Nephron (organoid): ENCODE results near the gene ANKRD13B.
A peak's percentile ranks its signal among the peaks of the same experiment; 100 is the strongest.

Experiments
- H3K27ac Mint-ChIP-seq, 3 experiments: 2 replicates each; pipeline ENCODE4 v1.8.0; 2020; ENCODE audit warnings: mixed read lengths in 3 of 3, mild to moderate bottlenecking in 2 of 3, moderate library complexity in 1 of 3
- H3K27me3 Mint-ChIP-seq: 2 replicates; pipeline ENCODE4 v1.8.0; 2021; ENCODE audit warnings: low read depth, mild to moderate bottlenecking, moderate library complexity, mixed read lengths
- H3K36me3 Mint-ChIP-seq: 2 replicates; pipeline ENCODE4 v1.8.0; 2020; ENCODE audit warnings: low read depth, mixed read lengths
- H3K4me1 Mint-ChIP-seq: 2 replicates; pipeline ENCODE4 v1.8.0; 2020; ENCODE audit warnings: mixed read lengths
- H3K4me3 Mint-ChIP-seq, 3 experiments: 2 replicates each; pipeline ENCODE4 v1.8.0; 2020; ENCODE audit warnings: mild to moderate bottlenecking in 3 of 3, mixed read lengths in 3 of 3, moderate library complexity in 2 of 3
- H3K9me3 Mint-ChIP-seq: 2 replicates; pipeline ENCODE4 v1.8.0; 2020; ENCODE audit warnings: mixed read lengths
- TF ChIP-seq, protein P1 (sequence below), 3 experiments: fragments of 200-600 bp; sonication (generic); IDR thresholded peaks; one replicate each; pipeline ENCODE4 v1.5.0; 2021; ENCODE audit warnings: antibody characterized with exemption in 3 of 3; ENCODE audit not compliant: unreplicated experiment in 3 of 3

The ANKRD13B gene

DNA sequence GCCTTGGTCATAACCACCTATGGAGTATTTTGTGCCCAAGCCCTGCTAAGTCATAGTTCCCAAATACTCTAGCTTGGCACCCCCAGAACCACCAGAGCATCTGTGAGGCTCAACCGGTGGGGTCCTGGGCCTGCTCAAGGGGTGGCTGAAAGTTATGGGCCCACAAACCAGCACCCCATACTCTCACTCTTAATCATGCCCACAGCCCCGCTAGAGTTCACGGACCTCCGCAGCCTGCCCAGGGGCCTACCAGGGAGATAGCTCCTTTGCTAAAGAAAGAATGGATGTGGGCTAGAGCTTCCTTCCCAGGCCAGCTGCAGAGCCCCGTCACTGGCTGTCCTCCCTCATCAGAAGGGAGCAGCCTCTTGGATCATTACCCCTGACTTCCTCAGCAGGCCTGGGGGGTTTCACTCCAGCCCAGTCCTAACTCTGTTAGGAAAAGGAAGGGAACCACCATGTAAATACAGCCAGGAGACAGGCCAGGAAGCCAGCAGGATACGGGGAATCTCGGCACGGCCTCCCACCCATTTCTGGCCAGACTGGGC, 4.8 kb upstream of the ANKRD13B start:
- Mint-ChIP-seq H3K4me1 (peaks cover 53% of the 10 kb centered on the region), H3K27me3 (no peaks in the 10 kb centered on the region), H3K4me3 (peak overlapping the region; percentile 88 to 95 (median 95)), H3K9me3 (no peaks in the 10 kb centered on the region), H3K27ac (peak overlapping the region; percentile 65 to 84 (median 69)), H3K36me3 (no peaks in the 10 kb centered on the region)
- TF ChIP-seq, protein P1, sequence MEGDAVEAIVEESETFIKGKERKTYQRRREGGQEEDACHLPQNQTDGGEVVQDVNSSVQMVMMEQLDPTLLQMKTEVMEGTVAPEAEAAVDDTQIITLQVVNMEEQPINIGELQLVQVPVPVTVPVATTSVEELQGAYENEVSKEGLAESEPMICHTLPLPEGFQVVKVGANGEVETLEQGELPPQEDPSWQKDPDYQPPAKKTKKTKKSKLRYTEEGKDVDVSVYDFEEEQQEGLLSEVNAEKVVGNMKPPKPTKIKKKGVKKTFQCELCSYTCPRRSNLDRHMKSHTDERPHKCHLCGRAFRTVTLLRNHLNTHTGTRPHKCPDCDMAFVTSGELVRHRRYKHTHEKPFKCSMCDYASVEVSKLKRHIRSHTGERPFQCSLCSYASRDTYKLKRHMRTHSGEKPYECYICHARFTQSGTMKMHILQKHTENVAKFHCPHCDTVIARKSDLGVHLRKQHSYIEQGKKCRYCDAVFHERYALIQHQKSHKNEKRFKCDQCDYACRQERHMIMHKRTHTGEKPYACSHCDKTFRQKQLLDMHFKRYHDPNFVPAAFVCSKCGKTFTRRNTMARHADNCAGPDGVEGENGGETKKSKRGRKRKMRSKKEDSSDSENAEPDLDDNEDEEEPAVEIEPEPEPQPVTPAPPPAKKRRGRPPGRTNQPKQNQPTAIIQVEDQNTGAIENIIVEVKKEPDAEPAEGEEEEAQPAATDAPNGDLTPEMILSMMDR (IDR thresholded peaks at IDR 0.05; ENCODE audit: unreplicated experiment in 3 of 3) = no peak

DNA sequence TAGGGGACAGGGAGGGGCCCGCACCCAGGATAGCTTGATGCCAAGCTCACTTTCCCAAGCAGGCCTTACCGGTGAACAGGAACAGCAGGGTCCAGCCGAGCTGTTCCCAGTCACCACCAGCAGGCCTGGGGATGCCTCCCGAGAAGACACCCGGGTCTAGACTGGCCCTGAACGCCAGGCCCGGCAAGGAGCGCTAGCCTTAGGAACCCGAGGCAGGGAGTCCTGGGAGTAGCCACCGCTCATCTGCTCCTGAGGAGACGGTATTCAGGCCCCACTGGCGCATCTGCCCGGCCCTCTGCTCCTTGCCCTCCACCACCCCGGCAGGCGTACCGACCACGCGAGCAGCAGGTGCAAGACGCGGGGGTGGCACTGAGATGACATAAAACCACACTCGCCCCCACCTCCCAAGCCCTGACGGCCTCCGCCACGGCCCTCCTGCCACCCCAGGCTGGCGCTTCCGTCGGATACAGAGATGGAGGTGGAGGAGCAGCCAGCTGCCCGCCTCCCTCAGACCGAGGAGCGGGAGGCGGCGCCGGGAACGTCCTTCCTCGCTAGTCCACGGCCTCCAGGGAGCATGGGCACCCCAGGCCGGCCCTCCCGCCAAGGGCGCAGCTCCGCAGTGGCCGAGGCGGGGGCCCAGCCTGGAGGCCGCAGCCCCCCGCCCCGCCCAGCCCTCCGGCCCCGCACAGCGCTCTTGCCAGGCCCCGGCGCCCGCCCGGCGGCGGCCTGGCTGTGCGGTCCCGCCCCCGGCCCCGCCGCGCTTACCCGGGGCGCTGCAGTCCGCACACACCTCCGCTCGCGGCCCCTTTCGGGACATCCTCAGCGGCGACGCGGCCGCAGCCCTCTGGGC, 4.1 kb upstream of the ANKRD13B start:
- no peaks in the 10 kb centered on the region for H3K27me3 Mint-ChIP-seq

DNA sequence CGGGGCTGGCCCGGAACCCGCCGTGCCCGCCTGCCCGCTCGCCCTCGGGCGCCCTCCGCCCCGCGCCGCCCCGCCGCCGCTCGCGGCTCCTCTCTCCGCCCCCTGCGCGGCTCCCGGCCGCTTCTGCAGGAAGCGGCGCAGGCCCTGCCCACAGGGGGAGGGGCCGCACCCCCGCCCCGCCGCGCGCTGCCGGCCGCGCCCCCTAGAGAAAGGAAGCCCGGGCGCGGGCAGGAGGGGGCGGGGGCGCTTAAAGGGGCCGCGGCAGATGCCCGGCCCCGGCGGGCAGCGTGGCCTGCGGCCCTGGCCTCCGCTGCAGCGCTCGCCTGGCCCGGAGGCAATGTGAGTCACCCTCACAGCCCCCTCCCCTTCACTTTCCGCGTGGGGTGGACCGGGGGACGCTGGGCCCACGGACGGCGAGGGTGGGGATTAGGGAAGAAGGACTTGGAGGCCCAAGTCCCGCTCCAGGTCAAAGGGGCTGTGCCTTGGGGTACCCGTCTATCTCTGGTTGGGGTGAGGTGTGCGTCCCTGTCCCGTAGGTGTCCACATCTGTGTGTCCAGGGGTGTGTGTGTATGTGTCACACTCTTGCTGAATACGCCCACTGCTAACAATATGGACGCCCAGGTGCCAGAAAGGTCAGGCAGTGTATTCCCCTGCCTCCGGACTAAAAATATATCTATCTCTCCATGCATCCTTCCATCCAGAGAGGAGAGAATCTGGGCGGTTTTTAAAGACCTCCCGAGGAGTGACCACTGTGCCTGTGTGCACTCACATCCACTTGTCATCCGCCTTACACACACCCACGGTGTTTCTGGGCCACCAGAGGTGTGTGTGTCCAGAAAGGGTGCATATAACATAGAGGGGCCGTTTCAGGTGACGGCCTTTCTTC, 3.2 kb upstream of the ANKRD13B start, which contains the start of gene GIT1:
TSS of gene GIT1 (minus strand) at position 125 of the 887 bp plus-strand sequence. CDS start 270 bp downstream, outside the sequence.
- Mint-ChIP-seq H3K9me3 (no peaks in the 10 kb centered on the region), H3K27ac (peak within 1 kb of the TSS; percentile 70 to 96 (median 93)), H3K36me3 (no peaks in the 10 kb centered on the region), H3K4me3 (peak within 1 kb of the TSS; percentile 88 to 95 (median 95)), H3K27me3 (no peaks in the 10 kb centered on the region), H3K4me1 (peaks cover 45% of the 10 kb centered on the region)
- TF ChIP-seq, protein P1 (IDR thresholded peaks at IDR 0.05; ENCODE audit: unreplicated experiment in 3 of 3) = no peak

More for the DNA sequence above, 4.1 kb upstream of the ANKRD13B start:
- no peaks in the 10 kb centered on the region for H3K36me3 Mint-ChIP-seq
- H3K9me3 Mint-ChIP-seq = no peaks in the 10 kb centered on the region
- TF ChIP-seq, protein P1 (IDR thresholded peaks at IDR 0.05; ENCODE audit: unreplicated experiment in 3 of 3) = no peak
- peak overlapping the region; percentile 65 to 84 (median 69) for H3K27ac Mint-ChIP-seq
- peak overlapping the region; percentile 88 to 95 (median 95) for H3K4me3 Mint-ChIP-seq
- peaks cover 53% of the 10 kb centered on the region for H3K4me1 Mint-ChIP-seq

DNA sequence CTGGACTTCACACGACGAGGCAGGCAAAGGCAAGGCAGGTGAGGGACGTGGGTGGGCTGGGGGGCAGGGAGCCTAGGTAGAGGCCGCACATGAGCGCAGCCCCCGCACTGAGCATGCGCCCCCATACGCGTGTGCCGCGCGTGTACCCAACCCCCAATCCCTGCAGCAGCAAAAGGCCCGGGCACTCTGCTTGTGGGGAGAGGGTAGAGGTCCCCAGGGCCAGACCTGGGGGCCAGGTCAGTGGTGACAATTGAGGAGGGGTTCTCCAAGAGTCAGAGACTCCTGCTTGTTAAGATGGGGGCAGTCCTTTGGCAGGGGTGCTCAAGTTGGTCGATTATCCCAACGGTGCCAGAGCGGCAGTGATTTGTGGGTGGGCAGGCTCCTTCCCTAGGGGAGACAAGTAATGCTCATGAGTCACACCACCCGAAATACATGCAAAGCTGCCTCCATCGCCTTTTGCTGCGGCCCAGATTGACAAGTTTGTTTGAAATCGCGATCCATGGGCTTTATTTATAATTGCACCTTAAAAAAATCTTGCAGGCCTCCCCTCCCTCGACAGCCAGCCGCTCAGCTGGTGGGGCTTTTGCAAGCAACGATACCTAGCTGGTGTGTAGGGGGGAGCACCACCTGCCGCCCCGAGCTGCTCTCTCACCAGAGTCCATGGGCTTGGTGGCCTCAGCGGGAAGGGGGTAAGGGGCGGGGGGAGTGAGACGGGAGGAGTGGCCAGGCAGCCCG, 2.4 kb upstream of the ANKRD13B start:
- Mint-ChIP-seq H3K9me3 (no peaks in the 10 kb centered on the region), H3K27me3 (no peaks in the 10 kb centered on the region), H3K4me1 (peaks cover 51% of the 10 kb centered on the region), H3K36me3 (no peaks in the 10 kb centered on the region), H3K27ac (peak overlapping the region; percentile 87 to 96 (median 93)), H3K4me3 (peak overlapping the region; percentile 79 to 94 (median 92))
- TF ChIP-seq, protein P1 (IDR thresholded peaks at IDR 0.05; ENCODE audit: unreplicated experiment in 3 of 3) = no peak

DNA sequence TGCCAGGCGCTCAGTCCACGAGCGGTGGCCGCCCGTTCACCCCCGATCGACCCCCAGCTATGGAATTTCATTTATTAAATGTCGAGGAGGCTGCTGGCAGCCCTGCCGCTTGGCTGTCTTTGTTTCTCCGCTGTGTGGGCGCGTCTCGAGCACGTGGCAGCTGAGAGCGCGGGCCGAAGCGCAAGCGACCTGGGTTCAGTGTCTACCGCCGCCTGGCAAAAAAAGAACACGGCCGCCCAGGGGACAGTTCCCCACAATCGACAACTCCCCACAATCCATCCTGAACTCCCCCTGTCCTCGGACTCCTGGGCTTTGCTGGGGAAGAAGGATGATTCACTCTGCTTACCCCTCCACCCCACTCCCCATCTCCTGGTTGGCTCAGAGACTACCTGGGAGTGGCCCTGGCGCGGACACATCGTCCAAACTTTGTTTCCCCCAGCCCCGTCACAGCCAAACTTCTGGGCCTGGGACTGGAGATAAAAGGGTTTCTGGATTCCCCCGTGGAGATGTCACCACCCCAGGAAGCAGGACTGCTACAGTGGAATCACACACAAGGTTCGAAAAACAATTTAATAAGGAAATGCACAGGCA, 1.7 kb upstream of the ANKRD13B start:
- TF ChIP-seq, protein P1 (IDR thresholded peaks at IDR 0.05; ENCODE audit: unreplicated experiment in 3 of 3) = no peak
- Mint-ChIP-seq H3K27me3 (no peaks in the 10 kb centered on the region), H3K9me3 (no peaks in the 10 kb centered on the region), H3K27ac (peak overlapping the region; percentile 87 to 96 (median 93)), H3K4me3 (peak overlapping the region; percentile 79 to 94 (median 92)), H3K36me3 (no peaks in the 10 kb centered on the region), H3K4me1 (peaks cover 48% of the 10 kb centered on the region)
